Right atrium auricular region (tissue), 2 donors: ENCODE measurements around the gene ELL. TPM values are rescaled to one million over a fixed set of nuclear protein-coding genes. Genes with fewer than 3 reads are reported as not detected.

ENCODE experiments used
- DNase-seq: peaks from one replicate; pipeline ENCODE4 v3.0.0-alpha.2; 2019; ENCODE audit warnings: low spot score
- H3K27ac ChIP-seq, 2 donors: fragments of 200-600 bp; sonication (generic); 1 replicate in 1 of 2; 2 replicates in 1 of 2; pipeline ENCODE4 v1.5.1; 2016 to 2019
- H3K27me3 ChIP-seq, 2 donors: fragments of 200-600 bp; sonication (generic); one replicate each; pipeline versions ENCODE4 v1.5.1 to v1.6.0; 2017 to 2019
- H3K36me3 ChIP-seq: fragments of 200-600 bp; sonication (generic); one replicate; pipeline ENCODE4 v1.5.1; 2016
- H3K4me1 ChIP-seq, 2 donors: fragments of 200-600 bp; sonication (generic); one replicate each; pipeline versions ENCODE4 v1.5.1 to v1.6.0; 2017 to 2019
- H3K4me3 ChIP-seq, 2 donors: fragments of 200-600 bp; sonication (generic); 1 replicate in 1 of 2; 2 replicates in 1 of 2; pipeline ENCODE4 v1.5.1; 2017 to 2019; ENCODE audit warnings: mild to moderate bottlenecking in 1 of 2, moderate library complexity in 1 of 2
- H3K9me3 ChIP-seq, 2 donors: fragments of 200-600 bp; sonication (generic); one replicate each; pipeline ENCODE4 v1.5.1; 2019
- total RNA-seq, 2 donors: library from RNA; depleted of rRNA; stranded (reverse); fragments of >200 nt; gene quantifications; one replicate each; pipeline ENCODE4 v1.1.0, GENCODE V29; 2016
- TF ChIP-seq, protein P1 (sequence below), 2 donors: fragments of 200-600 bp; sonication (generic); IDR thresholded peaks; one replicate each; pipeline ENCODE4 v1.5.1; 2019; ENCODE audit warnings: antibody characterized with exemption in 2 of 2

ELL gene
- total RNA-seq, 2 donors from 2014 or later: 12.4 to 17.5 TPM

DNA sequence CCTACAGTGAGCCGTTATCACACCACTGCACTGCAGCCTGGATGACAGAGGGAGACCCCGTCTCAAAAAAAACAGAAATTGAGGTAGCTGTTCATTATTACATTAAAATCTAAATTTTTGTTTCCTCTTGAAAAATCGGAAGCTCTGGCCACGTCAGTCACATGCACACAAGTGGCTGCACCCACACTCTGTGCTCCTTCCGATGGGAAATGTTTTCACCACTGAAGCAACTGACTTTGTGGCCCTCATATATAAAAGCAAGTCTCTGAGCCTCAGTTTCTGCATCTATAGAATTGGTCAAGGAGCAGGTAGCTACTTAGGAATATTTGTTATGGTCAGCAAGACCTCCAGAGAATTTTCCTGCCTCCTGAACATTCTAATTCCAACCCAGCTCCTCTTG, 128.9 kb downstream of the ELL start:
- no peaks in the 10 kb centered on the region for H3K27me3 ChIP-seq

More for the DNA sequence above, 128.9 kb downstream of the ELL start:
- Histone ChIP-seq H3K36me3 (no peaks in the 10 kb centered on the region), H3K9me3 (no peaks in the 10 kb centered on the region), H3K27ac (peak overlapping the region in 1 of 2 donors; percentile 28), H3K4me3 (no peak overlapping the region), H3K4me1 (peaks cover 0 to 16% of the 10 kb centered on the region in 2 donors)
- no peak for DNase-seq
- TF ChIP-seq, protein P1, sequence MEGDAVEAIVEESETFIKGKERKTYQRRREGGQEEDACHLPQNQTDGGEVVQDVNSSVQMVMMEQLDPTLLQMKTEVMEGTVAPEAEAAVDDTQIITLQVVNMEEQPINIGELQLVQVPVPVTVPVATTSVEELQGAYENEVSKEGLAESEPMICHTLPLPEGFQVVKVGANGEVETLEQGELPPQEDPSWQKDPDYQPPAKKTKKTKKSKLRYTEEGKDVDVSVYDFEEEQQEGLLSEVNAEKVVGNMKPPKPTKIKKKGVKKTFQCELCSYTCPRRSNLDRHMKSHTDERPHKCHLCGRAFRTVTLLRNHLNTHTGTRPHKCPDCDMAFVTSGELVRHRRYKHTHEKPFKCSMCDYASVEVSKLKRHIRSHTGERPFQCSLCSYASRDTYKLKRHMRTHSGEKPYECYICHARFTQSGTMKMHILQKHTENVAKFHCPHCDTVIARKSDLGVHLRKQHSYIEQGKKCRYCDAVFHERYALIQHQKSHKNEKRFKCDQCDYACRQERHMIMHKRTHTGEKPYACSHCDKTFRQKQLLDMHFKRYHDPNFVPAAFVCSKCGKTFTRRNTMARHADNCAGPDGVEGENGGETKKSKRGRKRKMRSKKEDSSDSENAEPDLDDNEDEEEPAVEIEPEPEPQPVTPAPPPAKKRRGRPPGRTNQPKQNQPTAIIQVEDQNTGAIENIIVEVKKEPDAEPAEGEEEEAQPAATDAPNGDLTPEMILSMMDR (IDR thresholded peaks at IDR 0.05): no peak

Other genes starting within 250 kb of the ELL start
- gene IQCN, start 247.6 kb downstream of the ELL start, total RNA-seq: 1 to 10 TPM in 1 of 2 donors, under 1 TPM in 1; 0.52 to 1.5 TPM
- gene JUND, start 240.4 kb downstream of the ELL start, total RNA-seq: 100 to 1,000 TPM; 240 to 420 TPM
- gene LSM4, start 199.0 kb downstream of the ELL start, total RNA-seq: 10 to 100 TPM; 68.5 to 97.3 TPM
- gene PGPEP1, start 181.5 kb downstream of the ELL start, total RNA-seq: 10 to 100 TPM; 16.4 to 20.6 TPM
- 1 to 10 TPM; 1.1 to 2.7 TPM for gene GDF15, start 135.9 kb downstream of the ELL start, total RNA-seq
- gene LRRC25, start 124.4 kb downstream of the ELL start, total RNA-seq: 1 to 10 TPM; 2.6 to 6.8 TPM
- 10 to 100 TPM; 31.7 to 59.5 TPM for gene SSBP4, start 102.7 kb downstream of the ELL start, total RNA-seq
- 10 to 100 TPM; 24.1 to 49.4 TPM for gene ISYNA1, start 83.9 kb downstream of the ELL start, total RNA-seq
- gene FKBP8, start 21.5 kb upstream of the ELL start, total RNA-seq: 100 to 1,000 TPM; 192 to 345 TPM
- gene KXD1, start 35.8 kb upstream of the ELL start, total RNA-seq: 100 to 1,000 TPM in 1 of 2 donors, 10 to 100 TPM in 1; 60.7 to 114 TPM
- 100 to 1,000 TPM; 272 to 543 TPM for gene UBA52, start 49.8 kb upstream of the ELL start, total RNA-seq
- 100 to 1,000 TPM; 119 to 171 TPM for gene REX1BD, start 66.7 kb upstream of the ELL start, total RNA-seq
- gene CRLF1, start 84.7 kb upstream of the ELL start, total RNA-seq: 10 to 100 TPM; 71.8 to 73.9 TPM
- gene TMEM59L, start 90.8 kb upstream of the ELL start, total RNA-seq: 1 to 10 TPM; 2.2 to 3.0 TPM
- 10 to 100 TPM in 1 of 2 donors, 1 to 10 TPM in 1; 5.7 to 11.3 TPM for gene KLHL26, start 115.0 kb upstream of the ELL start, total RNA-seq
- 1 to 10 TPM; 4.0 to 5.8 TPM for gene CRTC1, start 161.6 kb upstream of the ELL start, total RNA-seq